ENCODE measurements around the gene DAPK1. TPM values are rescaled to one million over a fixed set of nuclear protein-coding genes. Genes with fewer than 3 reads are reported as not detected.

Gene DAPK1
- total RNA-seq, 4 donors from 2014 or later, result 19.1 to 44.8 (median 40.4) TPM

DNA sequence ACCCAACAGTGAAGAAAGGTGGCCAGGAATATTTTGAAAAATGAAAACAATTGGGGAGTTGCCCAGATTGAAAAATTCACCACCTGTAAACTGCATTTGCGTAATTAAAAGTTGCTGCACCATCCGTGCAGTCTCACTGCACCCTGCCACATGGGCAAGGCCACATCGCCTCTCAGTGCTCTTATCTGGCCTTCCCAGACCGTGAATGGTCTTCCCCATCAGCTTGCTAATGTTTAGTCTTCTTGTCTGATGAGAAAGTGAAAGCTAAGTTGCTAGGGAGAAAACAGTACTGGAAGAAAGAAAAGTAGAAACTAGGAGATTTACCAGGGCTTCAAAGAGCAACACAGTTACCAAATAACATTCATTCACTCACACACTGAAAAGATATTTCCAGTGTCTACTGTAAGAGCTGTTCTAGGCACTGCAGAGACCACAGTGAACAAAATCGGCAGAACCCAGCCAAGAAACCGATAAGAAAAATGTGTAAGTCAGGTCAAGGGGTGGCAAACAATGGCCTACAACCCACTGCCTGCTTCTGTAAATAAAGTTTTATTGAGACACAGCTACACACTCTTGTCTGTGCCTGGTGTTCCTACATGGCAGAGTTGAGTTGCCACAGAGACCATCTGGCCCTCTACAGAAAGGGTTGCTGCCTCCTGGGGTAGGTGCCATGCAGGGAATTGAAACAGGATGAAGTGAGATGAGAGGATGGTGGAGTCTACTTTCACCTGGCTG lies 177.1 kb downstream of the DAPK1 start:
- Histone ChIP-seq H3K27me3 (no peaks in the 10 kb centered on the region), H3K4me3 (no peak overlapping the region), H3K9me3 (no peaks in the 10 kb centered on the region), H3K27ac (no peak overlapping the region), H3K4me1 (no peaks in the 10 kb centered on the region), H3K36me3 (no peaks in the 10 kb centered on the region)
- TF ChIP-seq, protein P1, sequence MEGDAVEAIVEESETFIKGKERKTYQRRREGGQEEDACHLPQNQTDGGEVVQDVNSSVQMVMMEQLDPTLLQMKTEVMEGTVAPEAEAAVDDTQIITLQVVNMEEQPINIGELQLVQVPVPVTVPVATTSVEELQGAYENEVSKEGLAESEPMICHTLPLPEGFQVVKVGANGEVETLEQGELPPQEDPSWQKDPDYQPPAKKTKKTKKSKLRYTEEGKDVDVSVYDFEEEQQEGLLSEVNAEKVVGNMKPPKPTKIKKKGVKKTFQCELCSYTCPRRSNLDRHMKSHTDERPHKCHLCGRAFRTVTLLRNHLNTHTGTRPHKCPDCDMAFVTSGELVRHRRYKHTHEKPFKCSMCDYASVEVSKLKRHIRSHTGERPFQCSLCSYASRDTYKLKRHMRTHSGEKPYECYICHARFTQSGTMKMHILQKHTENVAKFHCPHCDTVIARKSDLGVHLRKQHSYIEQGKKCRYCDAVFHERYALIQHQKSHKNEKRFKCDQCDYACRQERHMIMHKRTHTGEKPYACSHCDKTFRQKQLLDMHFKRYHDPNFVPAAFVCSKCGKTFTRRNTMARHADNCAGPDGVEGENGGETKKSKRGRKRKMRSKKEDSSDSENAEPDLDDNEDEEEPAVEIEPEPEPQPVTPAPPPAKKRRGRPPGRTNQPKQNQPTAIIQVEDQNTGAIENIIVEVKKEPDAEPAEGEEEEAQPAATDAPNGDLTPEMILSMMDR (IDR thresholded peaks at IDR 0.05), result no peak
- no peak for TF ChIP-seq POLR2A (IDR thresholded peaks at IDR 0.05)
- no peak for DNase-seq
- intact Hi-C loops (cut with DNase I; ENCODE audit: low total_unique reads), result no loop called here

DNA sequence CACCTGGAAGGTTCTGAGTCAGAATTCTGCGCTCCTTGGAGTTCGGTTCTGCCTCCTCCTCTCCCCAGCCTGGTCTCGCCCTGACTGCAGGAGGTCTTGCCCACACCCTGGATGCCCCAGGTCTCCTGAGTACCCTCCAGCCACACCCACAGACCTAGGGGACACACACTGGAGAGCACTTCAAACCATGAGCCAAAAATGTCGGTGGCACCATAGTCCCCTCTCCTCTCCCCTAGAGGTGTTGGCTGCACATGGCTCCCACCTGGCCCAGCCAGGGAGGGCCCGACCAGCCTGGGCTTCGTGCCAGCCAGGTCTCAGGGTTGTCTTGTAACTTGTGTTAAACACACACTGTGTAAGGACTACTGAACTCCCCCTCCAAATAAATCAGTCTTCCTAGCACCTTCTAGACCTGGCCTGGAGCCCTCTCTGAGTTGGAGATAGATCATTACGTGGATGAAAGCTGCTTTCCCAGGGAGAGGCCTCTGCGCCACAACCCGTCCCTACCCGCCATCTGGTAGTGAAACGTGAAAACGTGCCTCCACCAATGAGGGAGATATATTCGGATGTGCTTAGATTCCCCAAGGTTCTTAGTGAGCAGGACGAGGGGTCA lies 178.3 kb downstream of the DAPK1 start:
- Histone ChIP-seq H3K4me3 (no peak overlapping the region), H3K27me3 (no peaks in the 10 kb centered on the region), H3K27ac (no peak overlapping the region), H3K36me3 (no peaks in the 10 kb centered on the region), H3K4me1 (no peaks in the 10 kb centered on the region), H3K9me3 (no peaks in the 10 kb centered on the region)
- no peak for TF ChIP-seq POLR2A (IDR thresholded peaks at IDR 0.05)
- TF ChIP-seq, protein P1 (IDR thresholded peaks at IDR 0.05), result no peak
- intact Hi-C loops (cut with DNase I; ENCODE audit: low total_unique reads), result no loop called here
- no peak for DNase-seq

DNA sequence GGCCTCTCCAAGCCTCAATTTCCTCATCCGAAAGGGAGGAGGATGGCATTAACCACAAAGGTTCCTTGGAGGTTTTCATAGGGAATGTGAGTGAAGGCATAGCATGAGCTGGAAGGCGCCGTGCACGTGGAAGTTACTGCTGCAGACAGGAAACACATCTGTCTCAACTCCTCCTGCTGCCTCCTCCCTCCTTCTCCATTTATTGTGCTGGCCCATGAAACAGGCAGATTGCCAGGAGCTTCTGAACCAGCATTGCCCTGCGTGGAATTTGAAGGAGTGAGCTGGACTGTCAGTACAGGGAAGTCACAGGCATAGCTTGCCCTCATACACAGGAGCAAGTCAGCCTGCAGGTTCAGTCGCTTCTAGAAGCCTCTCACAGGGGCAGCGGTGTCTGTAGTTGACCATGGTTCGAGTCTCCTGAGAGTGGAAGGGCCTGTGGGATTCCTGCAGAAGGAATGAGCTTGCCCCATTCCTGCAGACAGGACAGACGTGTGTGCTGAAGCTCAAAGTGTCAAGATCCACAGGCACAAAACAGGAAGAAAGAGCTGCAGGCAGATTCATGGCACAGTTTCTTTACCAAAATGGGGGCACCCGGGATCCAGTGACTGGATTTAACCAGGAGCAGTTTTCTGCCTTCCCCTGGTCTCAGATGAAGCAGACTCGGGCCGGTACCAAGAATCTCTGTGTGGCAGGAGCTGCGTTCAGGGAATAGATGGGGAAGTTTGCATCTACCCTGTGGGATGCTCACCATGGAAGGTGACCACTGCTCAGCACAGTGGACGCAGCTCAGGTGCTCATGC lies 179.5 kb downstream of the DAPK1 start:
- TF ChIP-seq, protein P1 (IDR thresholded peaks at IDR 0.05), result no peak
- TF ChIP-seq POLR2A (IDR thresholded peaks at IDR 0.05), result no peak
- Histone ChIP-seq H3K27me3 (no peaks in the 10 kb centered on the region), H3K9me3 (no peaks in the 10 kb centered on the region), H3K4me3 (no peak overlapping the region), H3K36me3 (no peaks in the 10 kb centered on the region), H3K4me1 (no peaks in the 10 kb centered on the region), H3K27ac (no peak overlapping the region)
- DNase-seq, result no peak
- intact Hi-C loops (cut with DNase I; ENCODE audit: low total_unique reads), result no loop called here

DNA sequence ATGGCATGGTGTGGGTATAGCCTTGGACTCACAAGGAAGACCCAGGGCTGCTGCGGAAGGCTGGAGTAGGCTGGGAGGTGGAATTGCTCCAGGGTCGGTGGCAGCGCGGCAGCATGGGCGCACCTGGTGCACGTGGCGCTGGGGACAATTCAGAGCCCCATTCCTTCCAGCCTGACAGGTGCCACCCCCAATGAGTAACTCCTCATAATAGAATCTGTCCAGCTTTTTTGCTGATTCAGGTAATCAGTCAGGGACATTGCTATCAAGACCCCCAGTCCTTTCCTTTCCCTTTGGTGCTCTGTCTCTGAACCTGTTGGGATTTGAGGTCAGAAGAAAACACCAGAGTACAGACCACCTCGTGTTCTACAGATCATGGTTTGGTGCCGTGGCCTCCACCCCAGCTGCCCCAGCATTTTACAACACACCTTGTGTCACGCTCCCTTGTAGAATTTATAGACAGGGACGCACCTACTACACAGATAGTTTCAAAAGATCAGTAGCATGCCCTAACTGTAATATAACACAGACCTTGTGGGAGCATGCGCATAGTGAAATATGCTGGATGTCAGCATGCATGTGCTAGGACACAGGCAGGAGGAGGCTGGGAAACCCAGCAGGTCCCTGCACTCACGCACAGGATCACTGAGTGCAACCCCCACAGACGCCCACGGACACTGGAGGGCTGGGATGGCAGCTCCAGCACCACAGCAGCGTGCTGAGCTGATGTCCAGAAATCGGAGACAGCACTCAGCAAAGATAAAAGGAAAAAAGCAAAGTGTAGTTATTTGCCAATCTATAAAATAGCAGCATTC lies 180.3 kb downstream of the DAPK1 start:
- no peak for TF ChIP-seq POLR2A (IDR thresholded peaks at IDR 0.05)
- TF ChIP-seq, protein P1 (IDR thresholded peaks at IDR 0.05), result no peak
- H3K36me3 ChIP-seq, result no peaks in the 10 kb centered on the region
- no peak for DNase-seq
- no peaks in the 10 kb centered on the region for H3K9me3 ChIP-seq
- intact Hi-C loops (cut with DNase I; ENCODE audit: low total_unique reads), result no loop called here
- H3K4me3 ChIP-seq, result no peak overlapping the region
- H3K4me1 ChIP-seq, result no peaks in the 10 kb centered on the region
- H3K27ac ChIP-seq, result no peak overlapping the region
- H3K27me3 ChIP-seq, result no peaks in the 10 kb centered on the region
